Measurements from ENCODE around the gene CCDC40. TPM values are rescaled to one million over a fixed set of nuclear protein-coding genes. Genes with fewer than 3 reads are reported as not detected.

Gene CCDC40
- total RNA-seq, 1 donor from 2014 or later: 4.5 TPM

GRCh38 chr17:80103449-80104085 is 67.1 kb downstream of the CCDC40 start:
- DNase-seq: no peak

GRCh38 chr17:80104321-80104955 is 68.0 kb downstream of the CCDC40 start:
- no peak for DNase-seq

- DNase-seq: no peak
These were observed 68.5 kb downstream of the CCDC40 start for GRCh38 chr17:80104956-80105375.

GRCh38 chr17:80105762-80106161 is 69.3 kb downstream of the CCDC40 start:
- peak; percentile 86 for DNase-seq

GRCh38 chr17:80106176-80106575 is 69.7 kb downstream of the CCDC40 start:
- peak; percentile 91 for DNase-seq

- DNase-seq: no peak
These were observed 70.3 kb downstream of the CCDC40 start for GRCh38 chr17:80106751-80107150.

- no peak for DNase-seq
These were observed 71.0 kb downstream of the CCDC40 start for GRCh38 chr17:80107231-80108021.

GRCh38 chr17:80108036-80108971 is 71.9 kb downstream of the CCDC40 start:
- DNase-seq: no peak

GRCh38 chr17:80109066-80109660 is 72.7 kb downstream of the CCDC40 start:
- no peak for DNase-seq

GRCh38 chr17:80109713-80110446 is 73.4 kb downstream of the CCDC40 start:
- peak; percentile 69 for DNase-seq

- no peak for DNase-seq
These were observed 74.0 kb downstream of the CCDC40 start for GRCh38 chr17:80110447-80110812.

- DNase-seq: no peak
These were observed 74.7 kb downstream of the CCDC40 start for GRCh38 chr17:80110927-80111701.

GRCh38 chr17:80111702-80112470 is 75.4 kb downstream of the CCDC40 start:
- no peak for DNase-seq

GRCh38 chr17:80112471-80113032 is 76.1 kb downstream of the CCDC40 start:
- DNase-seq: no peak

GRCh38 chr17:80113033-80113484 is 76.6 kb downstream of the CCDC40 start:
- DNase-seq: no peak

- DNase-seq: no peak
These were observed 78.3 kb downstream of the CCDC40 start for GRCh38 chr17:80114758-80115157.

- DNase-seq: no peak
These were observed 78.7 kb downstream of the CCDC40 start for GRCh38 chr17:80115159-80115558.

GRCh38 chr17:80116276-80116920 is 80.0 kb downstream of the CCDC40 start:
- no peak for DNase-seq

Measured in tongue (tissue), 2 donors.